WTC11 (cell line): ENCODE measurements around the gene IFNK. TPM values are rescaled to one million over a fixed set of nuclear protein-coding genes. Genes with fewer than 3 reads are reported as not detected.

Experiments used
- ATAC-seq: fragments of 200-7000 bp; cut with Tn5 transposase; 2 replicates; pipeline ENCODE4 v1.10.0; 2021; ENCODE audit warnings: mild to moderate bottlenecking, moderate library complexity
- CTCF ChIA-PET: fragments of 300-600 bp; sonication (Branson Sonifier 250); formaldehyde crosslinking; loops from one replicate; lab custom pipeline; 2021; ENCODE audit warnings: antibody characterized with exemption; lab: Charles Lee
- POLR2A ChIA-PET: fragments of 350-600 bp; sonication (Branson Sonifier 250); formaldehyde crosslinking; loops from one replicate; lab custom pipeline; 2021; ENCODE audit warnings: antibody characterized with exemption; lab: Charles Lee
- DNase-seq: peaks from one replicate; pipeline ENCODE4 v3.0.0; 2021; ENCODE audit warnings: low spot score
- H3K27ac Mint-ChIP-seq: 2 replicates; pipeline ENCODE4 v1.8.0; 2021; ENCODE audit warnings: mixed read lengths
- H3K27me3 Mint-ChIP-seq: 2 replicates; pipeline ENCODE4 v1.8.0; 2021; ENCODE audit warnings: low read depth, mild to moderate bottlenecking, moderate library complexity, mixed read lengths
- H3K36me3 Mint-ChIP-seq: 2 replicates; pipeline ENCODE4 v1.8.0; 2021; ENCODE audit warnings: mixed read lengths
- H3K4me1 Mint-ChIP-seq: 2 replicates; pipeline ENCODE4 v1.8.0; 2022; ENCODE audit warnings: mixed read lengths
- H3K4me3 Mint-ChIP-seq: 2 replicates; pipeline ENCODE4 v1.8.0; 2021; ENCODE audit warnings: mild to moderate bottlenecking, moderate library complexity, mixed read lengths
- H3K9me3 Mint-ChIP-seq: 2 replicates; pipeline ENCODE4 v1.8.0; 2021; ENCODE audit warnings: mixed read lengths
- ATF1 ChIP-seq: sonication (generic); formaldehyde crosslinking; IDR thresholded peaks from 2 replicates; pipeline ENCODE4 v1.8.1; 2023; ENCODE audit warnings: mild to moderate bottlenecking, moderate library complexity, missing genetic modification reagents
- ESRRA ChIP-seq: sonication (generic); formaldehyde crosslinking; IDR thresholded peaks from 2 replicates; pipeline ENCODE4 v1.8.1; 2022; ENCODE audit warnings: mild to moderate bottlenecking, missing genetic modification reagents, borderline replicate concordance
- FOXJ3 ChIP-seq: sonication (generic); formaldehyde crosslinking; IDR thresholded peaks from 2 replicates; pipeline ENCODE4 v1.9.0; 2021; ENCODE audit warnings: missing genetic modification reagents, mild to moderate bottlenecking, borderline replicate concordance
- GTF2I ChIP-seq: fragments of 250-450 bp; sonication (Bioruptor Pico); conservative IDR thresholded peaks from 2 replicates; pipeline ENCODE4 v1.4.0; 2021; ENCODE audit warnings: mild to moderate bottlenecking
- HMGA2 ChIP-seq: fragments of 250-450 bp; sonication (Bioruptor Pico); IDR thresholded peaks from 2 replicates; pipeline ENCODE4 v1.4.0; 2021; ENCODE audit warnings: mild to moderate bottlenecking, moderate library complexity
- NFYB ChIP-seq: sonication (generic); formaldehyde crosslinking; conservative IDR thresholded peaks from 2 replicates; pipeline ENCODE4 v1.8.0; 2022; ENCODE audit warnings: low read depth, missing genetic modification reagents
- RELA ChIP-seq: sonication (generic); formaldehyde crosslinking; IDR thresholded peaks from 2 replicates; pipeline ENCODE4 v1.8.1; 2022; ENCODE audit warnings: missing genetic modification reagents, mild to moderate bottlenecking, borderline replicate concordance
- SP1 ChIP-seq: sonication (generic); formaldehyde crosslinking; conservative IDR thresholded peaks from 2 replicates; pipeline ENCODE4 v1.8.1; 2022; ENCODE audit warnings: missing genetic modification reagents
- TCF7 ChIP-seq: sonication (generic); formaldehyde crosslinking; IDR thresholded peaks from 2 replicates; pipeline ENCODE4 v1.8.0; 2022; ENCODE audit warnings: mild to moderate bottlenecking, low read depth, missing genetic modification reagents, moderate library complexity
- USF1 ChIP-seq: sonication (generic); formaldehyde crosslinking; IDR thresholded peaks from 2 replicates; pipeline ENCODE4 v1.8.0; 2022; ENCODE audit warnings: mild to moderate bottlenecking, missing genetic modification reagents
- ZNF121 ChIP-seq: sonication (generic); formaldehyde crosslinking; IDR thresholded peaks from 2 replicates; pipeline ENCODE4 v1.8.0; 2023; ENCODE audit warnings: missing genetic modification reagents
- ZNF232 ChIP-seq: sonication (generic); formaldehyde crosslinking; IDR thresholded peaks from 2 replicates; pipeline ENCODE4 v1.8.0; 2022; ENCODE audit warnings: mild to moderate bottlenecking, missing genetic modification reagents
- ZNF263 ChIP-seq: sonication (generic); formaldehyde crosslinking; IDR thresholded peaks from 2 replicates; pipeline ENCODE4 v1.8.1; 2022; ENCODE audit warnings: low read depth, mild to moderate bottlenecking, moderate library complexity, missing genetic modification reagents
- total RNA-seq: library from RNA; stranded (reverse); gene quantifications from 3 replicates; pipeline ENCODE4 v1.2.3, GENCODE V29; 2021
- TF ChIP-seq, protein P1 (sequence below): sonication (generic); formaldehyde crosslinking; IDR thresholded peaks from 2 replicates; pipeline ENCODE4 v1.8.0; 2022; ENCODE audit warnings: mild to moderate bottlenecking, missing genetic modification reagents
- TF ChIP-seq, protein P2 (sequence below): sonication (generic); formaldehyde crosslinking; IDR thresholded peaks from 2 replicates; pipeline ENCODE4 v1.8.1; 2022; ENCODE audit warnings: low read depth, missing genetic modification reagents, borderline replicate concordance
- TF ChIP-seq, protein P3 (sequence below): sonication (generic); formaldehyde crosslinking; IDR thresholded peaks from 2 replicates; pipeline ENCODE4 v1.8.0; 2022; ENCODE audit warnings: missing genetic modification reagents
- TF ChIP-seq, protein P4 (sequence below): sonication (generic); formaldehyde crosslinking; IDR thresholded peaks from 2 replicates; pipeline ENCODE4 v1.8.0; 2023; ENCODE audit warnings: mild to moderate bottlenecking, missing genetic modification reagents
- TF ChIP-seq, protein P5 (sequence below): fragments of 250-450 bp; sonication (Bioruptor Pico); IDR thresholded peaks from 2 replicates; pipeline ENCODE4 v1.9.0; 2021; ENCODE audit warnings: moderate library complexity, mild to moderate bottlenecking, inconsistent platforms, borderline replicate concordance

The IFNK gene
- total RNA-seq, 1 experiment from 2014 or later, result not detected

DNA sequence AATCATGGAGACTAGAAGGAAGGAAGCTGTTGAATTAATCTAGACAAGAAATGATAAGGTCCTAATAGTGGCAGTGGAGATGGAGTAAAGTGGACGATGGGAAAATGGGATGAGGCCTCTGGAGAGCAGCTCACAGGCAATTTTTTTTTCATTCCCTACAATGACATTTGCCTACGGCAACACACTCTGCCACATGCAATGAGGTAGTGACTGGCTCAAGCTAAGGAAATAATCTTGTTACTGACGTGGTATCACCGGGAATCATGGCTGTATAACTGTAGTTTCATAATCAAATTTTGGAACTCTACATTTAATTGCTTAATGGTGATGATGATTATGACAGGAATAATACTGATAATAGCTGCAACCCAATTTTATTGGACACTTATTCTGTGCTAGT lies 17.6 kb downstream of the IFNK start:
- H3K27ac Mint-ChIP-seq, result no peak overlapping the region
- no peaks in the 10 kb centered on the region for H3K27me3 Mint-ChIP-seq
- TF ChIP-seq, protein P1, sequence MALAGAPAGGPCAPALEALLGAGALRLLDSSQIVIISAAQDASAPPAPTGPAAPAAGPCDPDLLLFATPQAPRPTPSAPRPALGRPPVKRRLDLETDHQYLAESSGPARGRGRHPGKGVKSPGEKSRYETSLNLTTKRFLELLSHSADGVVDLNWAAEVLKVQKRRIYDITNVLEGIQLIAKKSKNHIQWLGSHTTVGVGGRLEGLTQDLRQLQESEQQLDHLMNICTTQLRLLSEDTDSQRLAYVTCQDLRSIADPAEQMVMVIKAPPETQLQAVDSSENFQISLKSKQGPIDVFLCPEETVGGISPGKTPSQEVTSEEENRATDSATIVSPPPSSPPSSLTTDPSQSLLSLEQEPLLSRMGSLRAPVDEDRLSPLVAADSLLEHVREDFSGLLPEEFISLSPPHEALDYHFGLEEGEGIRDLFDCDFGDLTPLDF, result no peak
- TF ChIP-seq ZNF263 (CRISPR knock-in tag) (no peak), HMGA2 (no peak), FOXJ3 (CRISPR knock-in tag) (no peak), NFYB (CRISPR knock-in tag) (no peak), ESRRA (CRISPR knock-in tag) (no peak), SP1 (CRISPR knock-in tag) (no peak), ZNF232 (CRISPR knock-in tag) (no peak)
- TF ChIP-seq, protein P2, sequence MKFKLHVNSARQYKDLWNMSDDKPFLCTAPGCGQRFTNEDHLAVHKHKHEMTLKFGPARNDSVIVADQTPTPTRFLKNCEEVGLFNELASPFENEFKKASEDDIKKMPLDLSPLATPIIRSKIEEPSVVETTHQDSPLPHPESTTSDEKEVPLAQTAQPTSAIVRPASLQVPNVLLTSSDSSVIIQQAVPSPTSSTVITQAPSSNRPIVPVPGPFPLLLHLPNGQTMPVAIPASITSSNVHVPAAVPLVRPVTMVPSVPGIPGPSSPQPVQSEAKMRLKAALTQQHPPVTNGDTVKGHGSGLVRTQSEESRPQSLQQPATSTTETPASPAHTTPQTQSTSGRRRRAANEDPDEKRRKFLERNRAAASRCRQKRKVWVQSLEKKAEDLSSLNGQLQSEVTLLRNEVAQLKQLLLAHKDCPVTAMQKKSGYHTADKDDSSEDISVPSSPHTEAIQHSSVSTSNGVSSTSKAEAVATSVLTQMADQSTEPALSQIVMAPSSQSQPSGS, result no peak
- TF ChIP-seq, protein P3, sequence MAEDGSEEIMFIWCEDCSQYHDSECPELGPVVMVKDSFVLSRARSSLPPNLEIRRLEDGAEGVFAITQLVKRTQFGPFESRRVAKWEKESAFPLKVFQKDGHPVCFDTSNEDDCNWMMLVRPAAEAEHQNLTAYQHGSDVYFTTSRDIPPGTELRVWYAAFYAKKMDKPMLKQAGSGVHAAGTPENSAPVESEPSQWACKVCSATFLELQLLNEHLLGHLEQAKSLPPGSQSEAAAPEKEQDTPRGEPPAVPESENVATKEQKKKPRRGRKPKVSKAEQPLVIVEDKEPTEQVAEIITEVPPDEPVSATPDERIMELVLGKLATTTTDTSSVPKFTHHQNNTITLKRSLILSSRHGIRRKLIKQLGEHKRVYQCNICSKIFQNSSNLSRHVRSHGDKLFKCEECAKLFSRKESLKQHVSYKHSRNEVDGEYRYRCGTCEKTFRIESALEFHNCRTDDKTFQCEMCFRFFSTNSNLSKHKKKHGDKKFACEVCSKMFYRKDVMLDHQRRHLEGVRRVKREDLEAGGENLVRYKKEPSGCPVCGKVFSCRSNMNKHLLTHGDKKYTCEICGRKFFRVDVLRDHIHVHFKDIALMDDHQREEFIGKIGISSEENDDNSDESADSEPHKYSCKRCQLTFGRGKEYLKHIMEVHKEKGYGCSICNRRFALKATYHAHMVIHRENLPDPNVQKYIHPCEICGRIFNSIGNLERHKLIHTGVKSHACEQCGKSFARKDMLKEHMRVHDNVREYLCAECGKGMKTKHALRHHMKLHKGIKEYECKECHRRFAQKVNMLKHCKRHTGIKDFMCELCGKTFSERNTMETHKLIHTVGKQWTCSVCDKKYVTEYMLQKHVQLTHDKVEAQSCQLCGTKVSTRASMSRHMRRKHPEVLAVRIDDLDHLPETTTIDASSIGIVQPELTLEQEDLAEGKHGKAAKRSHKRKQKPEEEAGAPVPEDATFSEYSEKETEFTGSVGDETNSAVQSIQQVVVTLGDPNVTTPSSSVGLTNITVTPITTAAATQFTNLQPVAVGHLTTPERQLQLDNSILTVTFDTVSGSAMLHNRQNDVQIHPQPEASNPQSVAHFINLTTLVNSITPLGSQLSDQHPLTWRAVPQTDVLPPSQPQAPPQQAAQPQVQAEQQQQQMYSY (CRISPR knock-in tag), result no peak
- TF ChIP-seq, protein P4, sequence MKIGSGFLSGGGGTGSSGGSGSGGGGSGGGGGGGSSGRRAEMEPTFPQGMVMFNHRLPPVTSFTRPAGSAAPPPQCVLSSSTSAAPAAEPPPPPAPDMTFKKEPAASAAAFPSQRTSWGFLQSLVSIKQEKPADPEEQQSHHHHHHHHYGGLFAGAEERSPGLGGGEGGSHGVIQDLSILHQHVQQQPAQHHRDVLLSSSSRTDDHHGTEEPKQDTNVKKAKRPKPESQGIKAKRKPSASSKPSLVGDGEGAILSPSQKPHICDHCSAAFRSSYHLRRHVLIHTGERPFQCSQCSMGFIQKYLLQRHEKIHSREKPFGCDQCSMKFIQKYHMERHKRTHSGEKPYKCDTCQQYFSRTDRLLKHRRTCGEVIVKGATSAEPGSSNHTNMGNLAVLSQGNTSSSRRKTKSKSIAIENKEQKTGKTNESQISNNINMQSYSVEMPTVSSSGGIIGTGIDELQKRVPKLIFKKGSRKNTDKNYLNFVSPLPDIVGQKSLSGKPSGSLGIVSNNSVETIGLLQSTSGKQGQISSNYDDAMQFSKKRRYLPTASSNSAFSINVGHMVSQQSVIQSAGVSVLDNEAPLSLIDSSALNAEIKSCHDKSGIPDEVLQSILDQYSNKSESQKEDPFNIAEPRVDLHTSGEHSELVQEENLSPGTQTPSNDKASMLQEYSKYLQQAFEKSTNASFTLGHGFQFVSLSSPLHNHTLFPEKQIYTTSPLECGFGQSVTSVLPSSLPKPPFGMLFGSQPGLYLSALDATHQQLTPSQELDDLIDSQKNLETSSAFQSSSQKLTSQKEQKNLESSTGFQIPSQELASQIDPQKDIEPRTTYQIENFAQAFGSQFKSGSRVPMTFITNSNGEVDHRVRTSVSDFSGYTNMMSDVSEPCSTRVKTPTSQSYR (CRISPR knock-in tag), result no peak
- TF ChIP-seq, all 79 proteins: peak for 0
- no peak overlapping the region for H3K4me3 Mint-ChIP-seq
- peaks cover 9% of the 10 kb centered on the region for H3K4me1 Mint-ChIP-seq
- H3K36me3 Mint-ChIP-seq, result peaks cover 26% of the 10 kb centered on the region
- ChIA-PET CTCF (interaction anchor here (1.8 to 2.7 kb wide), 2 partner anchors 12 to 208 kb away, joined by 4 to 14 read pairs; partner anchors contain the start of gene MOB3B), POLR2A (interaction anchor here (0.6 kb wide), 1 partner anchor 464 kb away, joined by 3 read pairs; no protein-coding TSS in a partner anchor)
- DNase-seq, result no peak
- H3K9me3 Mint-ChIP-seq, result peaks cover 4% of the 10 kb centered on the region
- ATAC-seq, result no peak

DNA sequence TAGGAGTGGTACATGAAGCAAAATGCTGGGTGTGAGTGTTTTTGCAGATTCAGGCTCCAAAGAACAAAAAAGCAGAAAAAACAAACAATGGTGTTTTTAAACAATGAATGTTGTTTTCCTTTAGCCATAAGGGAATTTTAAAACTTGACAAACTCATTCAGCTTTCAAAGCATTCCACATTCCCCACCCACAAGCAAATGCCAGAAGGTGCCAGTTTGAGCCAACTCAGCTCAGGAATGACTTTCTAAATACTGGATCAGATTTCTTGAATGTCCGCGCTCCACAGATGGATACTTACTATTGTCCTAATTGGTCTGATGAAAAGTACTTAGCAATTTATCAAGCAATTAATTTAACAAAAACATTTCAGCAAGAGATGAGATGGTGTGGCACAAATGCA lies 18.4 kb downstream of the IFNK start:
- ATAC-seq, result no peak
- H3K36me3 Mint-ChIP-seq, result peaks cover 26% of the 10 kb centered on the region
- no peak overlapping the region for H3K4me3 Mint-ChIP-seq
- peaks cover 3% of the 10 kb centered on the region for H3K4me1 Mint-ChIP-seq
- no peak overlapping the region for H3K27ac Mint-ChIP-seq
- H3K9me3 Mint-ChIP-seq, result peaks cover 4% of the 10 kb centered on the region
- TF ChIP-seq ZNF121 (CRISPR knock-in tag) (no peak), TCF7 (CRISPR knock-in tag) (no peak)
- POLR2A ChIA-PET, result no interaction called here
- no peaks in the 10 kb centered on the region for H3K27me3 Mint-ChIP-seq
- DNase-seq, result no peak
- CTCF ChIA-PET, result interaction anchor here (2.7 kb wide), 1 partner anchor 209 kb away, joined by 14 read pairs; no protein-coding TSS in a partner anchor

DNA sequence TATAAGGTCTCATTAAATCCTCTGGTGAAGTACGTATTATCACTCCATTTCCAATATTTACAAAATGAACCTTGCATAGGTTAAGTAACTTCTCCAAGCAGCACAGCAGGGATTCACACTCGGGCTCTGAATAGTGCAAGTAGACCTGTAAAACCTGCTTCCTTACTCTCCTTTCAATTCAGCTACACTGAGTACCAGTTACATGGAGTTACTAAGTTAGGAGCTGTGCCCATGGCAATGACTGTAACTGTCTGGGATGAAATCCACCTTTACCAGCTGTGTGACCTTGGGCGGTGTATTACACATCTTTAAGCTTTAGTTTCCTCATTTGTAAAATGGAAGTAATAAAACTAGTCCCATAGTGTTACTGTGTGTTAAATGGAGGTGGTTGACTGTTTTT lies 21.4 kb downstream of the IFNK start:
- Mint-ChIP-seq H3K36me3 (peaks cover 26% of the 10 kb centered on the region), H3K27ac (no peak overlapping the region), H3K4me3 (no peak overlapping the region), H3K27me3 (no peaks in the 10 kb centered on the region), H3K4me1 (peaks cover 3% of the 10 kb centered on the region), H3K9me3 (peaks cover 4% of the 10 kb centered on the region)
- POLR2A ChIA-PET, result no interaction called here
- DNase-seq, result no peak
- CTCF ChIA-PET, result interaction anchor here (5.1 kb wide), 1 partner anchor 213 kb away, joined by 49 read pairs; no protein-coding TSS in a partner anchor
- TF ChIP-seq ATF1, result no peak
- no peak for TF ChIP-seq USF1 (CRISPR knock-in tag)
- TF ChIP-seq ZNF263 (CRISPR knock-in tag), result no peak
- TF ChIP-seq GTF2I (CRISPR knock-in tag), result no peak
- TF ChIP-seq RELA, result no peak
- TF ChIP-seq, protein P5, sequence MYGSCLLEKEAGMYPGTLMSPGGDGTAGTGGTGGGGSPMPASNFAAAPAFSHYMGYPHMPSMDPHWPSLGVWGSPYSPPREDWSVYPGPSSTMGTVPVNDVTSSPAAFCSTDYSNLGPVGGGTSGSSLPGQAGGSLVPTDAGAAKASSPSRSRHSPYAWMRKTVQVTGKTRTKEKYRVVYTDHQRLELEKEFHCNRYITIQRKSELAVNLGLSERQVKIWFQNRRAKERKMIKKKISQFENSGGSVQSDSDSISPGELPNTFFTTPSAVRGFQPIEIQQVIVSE (CRISPR knock-in tag), result no peak
- ATAC-seq, result peak; percentile 36; the same call in 1 of the 2 replicates
